GM23248 (cell line): ENCODE measurements around the gene PAFAH2. TPM values are rescaled to one million over a fixed set of nuclear protein-coding genes. Genes with fewer than 3 reads are reported as not detected.

Experiments used
- DNase-seq: peaks from one replicate; pipeline ENCODE4 v3.0.0-alpha.2; 2015
- H2AFZ ChIP-seq: fragments of 200-600 bp; sonication (generic); 2 replicates; pipeline ENCODE4 v1.6.1; 2016; ENCODE audit warnings: antibody characterized with exemption
- H3F3A ChIP-seq: fragments of 200-600 bp; sonication (generic); 2 replicates; pipeline ENCODE4 v1.6.1; 2016; ENCODE audit warnings: mild to moderate bottlenecking, antibody characterized with exemption, mixed run types; ENCODE audit not compliant: insufficient read depth
- H3K27ac ChIP-seq: fragments of 200-600 bp; sonication (generic); 2 replicates; pipeline ENCODE4 v1.5.1; 2016; ENCODE audit warnings: mild to moderate bottlenecking
- H3K27me3 ChIP-seq: fragments of 200-600 bp; sonication (generic); replicated peaks from 2 replicates; pipeline ENCODE4 v1.6.1; 2016; ENCODE audit warnings: mild to moderate bottlenecking; ENCODE audit not compliant: insufficient read depth
- H3K36me3 ChIP-seq: fragments of 200-600 bp; sonication (generic); 2 replicates; pipeline ENCODE4 v1.6.1; 2016; ENCODE audit warnings: low read depth, mild to moderate bottlenecking
- H3K4me1 ChIP-seq: fragments of 200-600 bp; sonication (generic); 2 replicates; pipeline ENCODE4 v1.6.1; 2016; ENCODE audit warnings: mild to moderate bottlenecking; ENCODE audit not compliant: insufficient read depth
- H3K4me2 ChIP-seq: fragments of 200-600 bp; sonication (generic); one replicate; pipeline ENCODE4 v1.6.1; 2016; ENCODE audit warnings: mild to moderate bottlenecking; ENCODE audit not compliant: unreplicated experiment
- H3K4me3 ChIP-seq: fragments of 200-600 bp; sonication (generic); 2 replicates; pipeline ENCODE4 v1.5.1; 2016; ENCODE audit warnings: mild to moderate bottlenecking
- H3K79me2 ChIP-seq: fragments of 200-600 bp; sonication (generic); 2 replicates; pipeline ENCODE4 v1.6.1; 2016; ENCODE audit warnings: mild to moderate bottlenecking; ENCODE audit not compliant: insufficient read depth
- H3K9ac ChIP-seq: fragments of 200-600 bp; sonication (generic); 2 replicates; pipeline ENCODE4 v1.6.1; 2016; ENCODE audit warnings: mild to moderate bottlenecking
- H3K9me2 ChIP-seq: fragments of 200-600 bp; sonication (generic); 2 replicates; pipeline ENCODE4 v1.6.1; 2016; ENCODE audit warnings: mixed run types, mild to moderate bottlenecking, moderate library complexity; ENCODE audit not compliant: insufficient read depth
- H3K9me3 ChIP-seq: fragments of 200-600 bp; sonication (generic); one replicate; pipeline ENCODE4 v1.6.1; 2017; ENCODE audit warnings: low read depth
- H4K20me1 ChIP-seq: fragments of 200-600 bp; sonication (generic); 2 replicates; pipeline ENCODE4 v1.6.0; 2016; ENCODE audit not compliant: insufficient read depth
- EZH2 ChIP-seq: fragments of 200-600 bp; sonication (generic); IDR thresholded peaks from 2 replicates; pipeline ENCODE4 v1.6.1; 2018; ENCODE audit warnings: antibody characterized with exemption, mild to moderate bottlenecking; ENCODE audit not compliant: insufficient read depth, poor library complexity, severe bottlenecking
- EZH2phosphoT487 ChIP-seq: fragments of 200-600 bp; sonication (generic); IDR thresholded peaks from 2 replicates; pipeline ENCODE4 v1.6.1; 2018; ENCODE audit warnings: antibody characterized with exemption, moderate library complexity, mild to moderate bottlenecking, low read depth; ENCODE audit not compliant: insufficient read depth
- WGBS, 2 experiments: methylation state at CpG; one replicate each; pipeline ENCODE4 v1.1.6; 2015 to 2017; ENCODE audit warnings: low lambda C conversion rate in 2 of 2, low coverage in 1 of 2; ENCODE audit errors: missing lambda C conversion rate in 2 of 2; 5-methylcytosine and 5-hydroxymethylcytosine counted together
- in situ Hi-C: fragments of 300-500 bp; cut with MboI; formaldehyde crosslinking; loops from 2 replicates; pipeline ENCODE4 v1.15.0; 2020
- polyA plus RNA-seq: library from polyadenylated mRNA; unstranded; fragments of >200 nt; fragmentation: Nextera tagmentation; extraction: Ambion mirVana; gene quantifications from 2 replicates; pipeline ENCODE4 v1.2.1, GENCODE V29; 2016
- total RNA-seq: library from RNA; depleted of rRNA; stranded (reverse); fragments of >200 nt; shearing (Covaris generic); gene quantifications from 2 replicates; pipeline ENCODE4 v1.2.3, GENCODE V29; 2014

The PAFAH2 gene
- total and polyA plus RNA-seq, 2 experiments from 2014 or later: 9.5 to 10.7 TPM

DNA sequence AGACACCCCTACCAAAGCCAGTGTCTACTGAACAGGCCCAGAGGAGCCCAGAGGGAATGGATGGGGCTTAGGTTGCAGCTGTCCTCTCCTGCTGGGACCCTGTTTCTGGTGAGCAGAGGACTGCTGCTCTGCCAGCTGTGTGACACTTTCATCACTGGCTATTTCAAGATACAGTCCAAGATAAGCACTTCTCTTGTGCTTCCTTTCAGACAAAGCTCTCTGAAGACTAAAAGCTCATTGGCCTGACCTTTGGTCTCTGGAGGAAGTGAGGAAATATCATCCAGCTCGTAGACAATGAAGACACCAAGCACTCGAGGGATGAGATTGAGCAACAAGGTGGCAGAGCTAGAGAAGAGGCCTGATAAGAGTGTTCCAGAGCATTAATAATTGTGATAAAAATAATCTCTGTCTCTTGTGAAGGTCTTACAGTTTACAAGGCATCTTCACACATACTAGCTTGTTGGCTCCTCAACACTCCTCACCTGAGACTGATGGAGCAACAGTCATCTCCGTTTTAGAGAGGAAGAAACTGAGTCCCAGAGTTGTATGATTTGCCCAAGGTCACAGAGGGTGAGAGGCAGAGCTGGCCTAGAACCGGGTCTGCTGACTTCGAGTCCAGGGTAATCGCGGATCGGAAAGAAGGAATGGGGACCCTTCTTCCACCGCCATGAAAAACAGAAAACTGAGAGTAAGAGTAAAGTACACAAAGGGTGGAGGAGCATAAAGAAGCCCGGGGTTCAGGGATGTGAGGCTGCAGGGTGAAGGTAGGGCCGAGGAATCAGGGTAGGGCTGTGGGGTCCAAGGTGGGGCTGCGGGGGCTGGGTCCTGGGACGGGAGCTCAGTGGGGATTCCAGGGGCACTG is 666 bp downstream of the PAFAH2 start:
- in situ Hi-C loops: loop anchor here (10.0 kb wide), 2 partner anchors 102 to 172 kb away; no protein-coding TSS in a partner anchor
- Histone ChIP-seq H3K4me3 (peak overlapping the region; percentile 84), H2AFZ (peak overlapping the region; percentile 87), H3K9me2 (no peaks in the 10 kb centered on the region), H3K36me3 (no peaks in the 10 kb centered on the region), H3K27ac (peak overlapping the region; percentile 48), H4K20me1 (no peaks in the 10 kb centered on the region), H3K4me1 (peaks cover 18% of the 10 kb centered on the region), H3K27me3 (no peaks in the 10 kb centered on the region), H3F3A (no peaks in the 10 kb centered on the region), H3K9ac (peak overlapping the region; percentile 80), H3K9me3 (no peaks in the 10 kb centered on the region), H3K4me2 (peak overlapping the region; percentile 83), H3K79me2 (no peaks in the 10 kb centered on the region)
- DNase-seq: peak; percentile 79
- no peak for TF ChIP-seq EZH2phosphoT487
- no peak for TF ChIP-seq EZH2
- 7 to 13% methylated on average over 12 to 13 of the region's 13 CpGs for WGBS, 2 experiments

DNA sequence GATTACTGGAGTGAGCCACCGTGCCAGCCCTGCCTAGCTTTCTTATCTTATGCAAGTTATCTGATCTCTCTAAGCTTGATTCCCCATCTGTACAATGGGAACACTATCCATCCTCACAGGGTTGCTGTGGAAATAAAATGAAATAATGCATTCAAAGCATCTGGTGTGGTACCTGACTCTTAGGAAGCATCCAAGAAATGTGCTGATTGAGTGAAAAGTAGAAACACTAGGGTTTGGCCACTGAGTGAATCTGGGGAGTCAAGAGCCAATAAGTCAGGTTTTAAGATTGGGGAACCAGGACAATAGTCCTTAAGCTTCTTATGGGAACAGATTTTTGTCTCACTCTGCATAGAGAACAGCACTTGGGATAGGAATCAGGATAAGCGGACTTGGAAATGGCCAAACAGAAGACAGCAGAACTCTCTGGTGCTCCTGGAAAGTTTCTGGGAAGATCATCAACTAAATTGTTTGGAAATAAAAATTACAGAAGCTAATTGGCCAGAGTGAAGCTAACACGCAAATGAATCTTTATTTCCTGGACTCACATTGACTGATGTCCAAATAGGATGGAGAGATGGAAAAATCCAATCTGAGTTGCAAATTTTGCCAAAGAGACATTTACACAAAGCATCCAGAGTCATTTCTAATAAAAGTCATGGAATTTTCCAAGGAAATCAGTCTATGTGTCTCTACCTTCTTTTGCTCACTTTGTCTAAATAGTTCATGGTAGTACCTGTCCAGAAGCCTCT is 3.3 kb downstream of the PAFAH2 start:
- in situ Hi-C loops: loop anchor here (10.0 kb wide), 2 partner anchors 100 to 170 kb away; no protein-coding TSS in a partner anchor

DNA sequence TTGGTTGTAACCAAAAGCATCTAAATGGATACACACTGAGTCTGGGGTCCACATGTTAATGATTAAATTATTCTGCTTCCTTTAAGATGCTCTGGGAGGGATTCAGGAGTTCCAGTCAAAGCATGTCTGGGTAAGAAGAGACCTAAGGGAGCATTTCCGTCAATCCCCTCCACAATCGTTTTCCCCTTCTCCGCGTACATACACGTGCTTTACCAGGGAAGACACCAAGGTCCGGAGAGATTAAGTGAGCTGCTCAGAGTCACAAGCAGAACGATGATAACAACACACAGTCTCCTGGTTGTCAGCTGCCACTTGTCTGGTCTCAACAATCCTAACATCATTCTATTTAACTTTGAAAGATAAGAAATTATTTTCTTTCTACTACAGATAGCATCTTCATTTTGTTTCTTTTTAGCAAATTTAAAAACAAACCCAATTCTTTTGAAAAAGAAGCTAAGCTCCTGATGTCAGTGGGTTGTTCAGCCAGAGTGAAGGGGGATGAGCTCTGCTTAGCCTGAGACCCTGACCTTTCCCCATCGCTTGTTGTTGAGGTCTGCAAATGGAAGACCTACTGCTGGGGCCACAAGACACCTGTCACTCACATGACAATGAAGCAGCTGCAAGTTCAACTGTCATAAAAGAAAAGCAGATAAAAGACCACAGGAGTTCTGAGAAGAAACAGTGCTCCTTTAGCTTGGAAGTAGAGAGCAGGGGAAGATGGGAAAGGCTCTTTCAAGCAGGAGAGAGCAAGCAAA is 4.5 kb downstream of the PAFAH2 start:
- Histone ChIP-seq H2AFZ (no peak overlapping the region), H3K27me3 (no peaks in the 10 kb centered on the region), H3K79me2 (no peaks in the 10 kb centered on the region), H3K9me2 (no peaks in the 10 kb centered on the region), H3K36me3 (no peaks in the 10 kb centered on the region), H3K4me2 (no peak overlapping the region), H3K9ac (no peak overlapping the region), H4K20me1 (no peaks in the 10 kb centered on the region), H3K4me3 (no peak overlapping the region), H3K9me3 (no peaks in the 10 kb centered on the region), H3K27ac (no peak overlapping the region), H3K4me1 (peaks cover 19% of the 10 kb centered on the region), H3F3A (no peaks in the 10 kb centered on the region)
- no peak for DNase-seq
- 96 to 99% methylated on average over 8 of the region's 8 CpGs for WGBS, 2 experiments
- TF ChIP-seq EZH2: no peak
- no peak for TF ChIP-seq EZH2phosphoT487
- in situ Hi-C loops: loop anchor here (10.0 kb wide), 2 partner anchors 99 to 169 kb away; no protein-coding TSS in a partner anchor

More for the DNA sequence above, 3.3 kb downstream of the PAFAH2 start:
- WGBS, 2 experiments: 84 to 85% methylated on average over 3 of the region's 3 CpGs
- Histone ChIP-seq H4K20me1 (no peaks in the 10 kb centered on the region), H3K9me2 (no peaks in the 10 kb centered on the region), H3K4me3 (no peak overlapping the region), H3F3A (no peaks in the 10 kb centered on the region), H3K9ac (no peak overlapping the region), H3K36me3 (no peaks in the 10 kb centered on the region), H3K4me1 (peaks cover 22% of the 10 kb centered on the region), H3K27me3 (no peaks in the 10 kb centered on the region), H3K4me2 (no peak overlapping the region), H3K27ac (no peak overlapping the region), H2AFZ (no peak overlapping the region), H3K9me3 (no peaks in the 10 kb centered on the region), H3K79me2 (no peaks in the 10 kb centered on the region)
- TF ChIP-seq EZH2 (no peak), EZH2phosphoT487 (no peak)
- DNase-seq: no peak

DNA sequence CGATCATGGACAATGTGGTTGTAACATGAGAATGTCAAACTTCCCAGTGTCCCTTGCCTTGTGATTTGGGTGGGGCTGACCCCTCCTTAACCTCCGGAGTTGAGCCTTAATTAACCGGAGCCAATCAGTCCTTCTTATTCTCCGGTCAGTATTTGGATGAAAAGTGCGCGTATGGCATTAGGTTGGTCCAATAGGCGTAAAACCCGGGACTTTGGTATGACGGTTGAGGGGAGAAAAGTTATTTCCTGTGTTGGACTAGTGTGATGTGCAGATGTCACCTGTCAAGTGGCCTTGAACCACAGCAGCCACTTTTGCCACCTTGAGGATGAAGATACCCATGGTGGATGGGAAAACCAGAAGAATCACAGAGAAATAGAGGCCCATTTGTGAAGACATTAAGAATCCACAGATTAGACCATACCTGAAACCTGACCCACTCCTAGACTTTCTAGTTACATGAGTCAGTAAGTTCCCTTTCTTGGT is 5.1 kb downstream of the PAFAH2 start:
- Histone ChIP-seq H3K27ac (no peak overlapping the region), H3K9ac (no peak overlapping the region), H3F3A (no peaks in the 10 kb centered on the region), H3K4me2 (no peak overlapping the region), H3K9me3 (no peaks in the 10 kb centered on the region), H3K27me3 (no peaks in the 10 kb centered on the region), H3K4me1 (peaks cover 18% of the 10 kb centered on the region), H3K9me2 (no peaks in the 10 kb centered on the region), H3K4me3 (no peak overlapping the region), H3K36me3 (no peaks in the 10 kb centered on the region), H2AFZ (no peak overlapping the region), H3K79me2 (no peaks in the 10 kb centered on the region), H4K20me1 (no peaks in the 10 kb centered on the region)
- 89 to 91% methylated on average over 9 of the region's 9 CpGs for WGBS, 2 experiments
- in situ Hi-C loops: loop anchor here (10.0 kb wide), 2 partner anchors 98 to 168 kb away; no protein-coding TSS in a partner anchor
- DNase-seq: no peak
- TF ChIP-seq EZH2phosphoT487 (no peak), EZH2 (no peak)
